ENCODE data around the gene LSAMP.

Gene LSAMP

DNA sequence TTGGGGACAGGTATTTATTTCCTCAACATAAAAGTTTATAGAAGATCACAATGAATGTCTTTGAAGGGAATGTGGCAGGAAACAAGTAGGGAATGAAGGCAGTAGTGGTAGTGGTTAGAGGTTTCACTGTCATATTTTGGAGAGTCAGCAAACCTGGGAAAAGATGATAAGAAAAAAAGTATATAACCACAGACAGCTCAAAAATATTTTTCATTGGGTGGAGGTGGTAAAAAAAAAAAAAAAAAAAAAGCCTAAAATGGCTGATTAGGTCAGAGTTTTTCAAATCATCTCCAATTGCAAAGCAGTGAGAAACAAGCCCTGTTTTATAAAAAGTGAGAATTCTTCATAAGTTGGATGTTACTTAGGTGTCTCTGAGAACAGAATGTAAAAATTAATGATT is 400.0 kb downstream of the LSAMP start:
- no peak for DNase-seq

DNA sequence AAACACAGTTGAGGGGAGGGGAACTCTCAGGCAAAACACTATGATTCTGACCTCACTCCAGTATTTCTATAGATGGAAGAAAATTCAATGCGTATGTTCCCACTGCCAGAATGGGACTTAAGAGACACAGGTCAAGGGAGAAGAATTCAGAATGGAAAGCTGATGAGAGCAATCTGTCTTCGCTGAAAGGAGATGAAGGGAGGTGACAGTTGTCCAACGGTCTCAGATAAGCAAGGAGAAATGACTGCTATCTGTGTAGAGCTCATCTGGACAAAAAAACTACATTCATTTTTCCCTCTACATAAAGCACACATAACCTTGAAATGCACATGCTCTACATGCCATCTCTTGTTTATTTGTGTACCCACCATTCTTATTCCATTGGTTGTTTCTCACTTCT is 405.1 kb downstream of the LSAMP start:
- no peak for DNase-seq

DNA sequence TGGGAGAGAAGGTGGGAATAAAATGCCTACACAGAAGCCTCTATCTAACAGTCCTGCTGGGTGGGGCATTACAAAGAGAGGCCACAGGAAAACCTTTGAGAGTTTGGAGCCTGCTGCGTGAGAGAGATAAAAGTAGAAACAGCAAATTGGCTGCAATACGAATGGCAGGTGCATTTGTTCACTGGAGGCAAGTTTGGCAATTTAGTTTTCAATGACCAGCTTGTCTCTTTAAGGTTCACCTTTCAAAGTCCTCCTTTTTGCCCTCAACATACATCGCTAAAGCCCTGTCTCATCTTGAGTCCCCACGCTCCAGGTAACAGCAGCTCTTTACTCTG is 405.7 kb downstream of the LSAMP start:
- no peak for DNase-seq

DNA sequence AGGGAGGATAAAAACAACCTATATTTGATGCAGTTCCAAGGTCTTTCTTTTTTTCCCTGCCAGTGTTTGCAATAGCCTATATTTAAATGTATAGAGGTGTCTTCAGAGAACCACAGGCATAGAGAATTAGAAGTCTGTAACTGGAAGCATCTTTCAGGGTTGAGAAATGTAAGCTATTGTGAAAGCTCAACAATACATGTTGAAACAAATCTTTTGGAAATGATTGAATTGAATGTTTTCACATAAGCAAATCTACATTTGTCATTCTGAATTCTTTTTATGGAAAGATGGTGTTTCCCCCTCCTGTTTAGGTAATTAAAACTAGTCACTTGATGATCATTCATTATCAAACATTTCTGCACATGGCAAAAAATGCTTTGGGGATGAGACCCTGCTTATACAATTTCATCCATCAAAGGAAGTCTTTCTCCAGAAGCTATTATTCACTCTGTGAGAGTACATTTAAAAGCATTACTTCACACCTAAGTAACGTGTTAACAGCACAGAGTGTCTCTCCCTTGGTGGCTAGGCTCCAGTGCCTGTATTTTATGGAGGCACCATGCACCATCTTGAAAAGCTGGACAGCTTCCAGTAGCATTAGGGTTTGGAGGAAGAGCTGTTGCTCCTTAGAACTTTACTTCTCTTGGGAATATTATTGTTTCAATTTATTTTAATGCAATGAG is 406.2 kb downstream of the LSAMP start:
- DNase-seq, result no peak

DNA sequence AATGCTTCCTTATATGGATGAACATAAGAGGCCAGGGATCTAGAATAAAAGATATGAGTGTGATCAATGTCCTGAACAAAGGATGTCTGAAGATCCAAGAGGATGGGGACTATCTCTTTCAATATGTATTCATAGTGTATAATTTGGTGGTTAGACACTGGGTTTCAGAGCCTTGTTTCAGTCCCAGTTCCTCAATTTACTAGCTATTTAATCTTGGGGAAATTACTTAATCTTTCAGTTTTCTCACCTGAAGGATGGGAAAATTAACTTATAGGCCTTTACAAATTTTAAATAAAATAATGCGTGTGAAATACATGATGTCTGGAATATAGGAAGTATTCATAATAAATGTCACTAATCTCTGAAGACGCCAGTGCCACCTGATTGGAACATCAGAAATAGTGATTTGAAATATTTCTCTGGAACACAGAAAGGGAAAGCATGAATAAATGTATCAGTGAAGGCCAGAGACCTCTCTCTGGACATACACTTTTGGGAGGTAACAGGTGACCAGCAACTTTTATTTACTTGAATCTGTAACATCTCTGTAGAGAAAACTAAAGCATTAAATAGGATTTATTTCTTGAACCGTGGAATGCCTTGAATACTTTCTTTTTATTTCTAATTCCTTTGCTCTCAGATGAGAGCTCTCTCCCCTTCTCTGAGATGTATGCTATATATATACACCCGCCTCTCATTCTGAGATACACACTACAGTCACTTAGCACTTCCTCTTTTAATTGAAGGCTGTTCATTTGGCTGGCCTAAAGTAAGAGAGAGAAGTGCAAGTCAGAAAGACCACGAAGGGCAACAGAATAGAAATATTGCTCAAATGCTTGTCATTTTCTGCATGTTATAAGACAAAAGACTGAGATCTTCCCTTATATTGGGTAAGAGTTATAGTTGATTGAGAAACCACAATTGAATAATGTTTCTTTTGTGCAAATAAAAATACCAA is 407.1 kb downstream of the LSAMP start:
- DNase-seq, result no peak

DNA sequence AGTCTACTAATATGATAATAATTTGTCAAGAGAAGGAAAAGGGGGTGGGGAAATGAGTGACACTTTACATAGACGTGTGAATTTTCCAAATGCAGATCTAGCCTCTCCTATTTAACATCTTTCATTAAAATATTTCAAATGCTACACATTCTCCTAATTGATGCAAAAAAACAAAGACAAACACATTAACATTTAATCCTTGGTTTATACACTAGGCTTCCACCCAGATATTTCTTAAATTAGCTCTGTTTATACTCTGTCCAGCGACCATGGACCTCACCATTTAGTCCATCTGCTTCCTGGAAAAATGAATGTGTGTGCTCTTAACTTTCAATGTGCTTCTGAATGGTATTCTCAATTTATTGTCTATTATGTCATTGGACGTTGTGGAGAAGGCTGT is 409.9 kb downstream of the LSAMP start:
- no peak for DNase-seq

DNA sequence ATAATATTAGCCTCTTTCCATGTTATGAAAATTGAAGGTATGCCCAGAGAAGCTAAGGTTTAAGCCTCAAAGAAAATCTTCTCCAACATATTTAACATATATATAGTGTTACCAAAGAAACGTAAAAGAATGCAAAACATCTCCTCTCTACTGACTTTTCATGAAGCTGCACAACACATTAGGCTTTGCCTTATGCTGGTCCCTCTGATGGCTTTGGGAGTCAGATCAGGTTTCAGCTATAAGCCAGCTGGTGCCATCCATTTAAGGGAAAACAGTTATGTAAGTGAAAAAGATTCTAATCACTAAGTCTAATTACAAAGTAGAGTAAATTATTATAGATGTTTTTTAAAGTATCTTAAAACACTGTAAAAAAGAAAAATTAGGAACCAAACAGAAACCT is 410.5 kb downstream of the LSAMP start:
- no peak for DNase-seq

DNA sequence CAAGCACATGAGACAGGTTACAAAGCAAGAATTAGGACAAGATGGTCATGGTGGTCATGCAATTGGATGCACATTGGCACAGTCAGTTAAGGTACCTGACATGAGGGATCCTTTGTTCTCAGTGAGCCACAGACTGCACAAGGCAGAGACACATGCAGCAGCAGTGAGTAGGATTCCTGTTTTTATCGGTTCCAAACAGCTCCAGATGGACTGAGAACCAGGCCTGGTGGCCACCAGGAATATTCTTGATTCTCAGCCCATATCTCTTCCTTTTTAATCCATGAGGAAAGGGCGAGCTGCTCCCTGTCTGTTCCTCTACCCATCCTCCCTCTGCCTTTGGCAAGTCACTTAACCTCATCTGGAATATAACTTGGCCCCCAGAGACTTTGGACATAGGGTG is 411.2 kb downstream of the LSAMP start:
- no peak for DNase-seq

DNA sequence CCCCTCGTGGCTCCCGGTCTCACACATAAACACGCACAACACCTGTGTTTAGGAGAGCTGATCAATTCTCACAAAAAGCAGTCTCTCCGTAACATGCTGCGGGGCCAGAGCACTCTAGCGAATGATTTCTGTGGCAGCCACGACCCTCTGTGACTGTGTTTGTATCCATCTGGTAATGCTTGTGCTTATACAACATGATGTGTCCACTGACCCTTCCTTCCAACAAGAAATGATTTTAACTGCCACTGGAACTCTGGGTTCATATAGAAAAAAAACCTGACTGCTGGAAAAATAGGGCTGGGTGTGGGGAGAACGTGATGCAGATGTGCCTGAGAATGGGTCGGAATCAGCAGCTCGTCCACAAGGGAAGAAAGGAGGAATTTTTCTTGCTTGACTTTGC is 411.8 kb downstream of the LSAMP start:
- no peak for DNase-seq

DNA sequence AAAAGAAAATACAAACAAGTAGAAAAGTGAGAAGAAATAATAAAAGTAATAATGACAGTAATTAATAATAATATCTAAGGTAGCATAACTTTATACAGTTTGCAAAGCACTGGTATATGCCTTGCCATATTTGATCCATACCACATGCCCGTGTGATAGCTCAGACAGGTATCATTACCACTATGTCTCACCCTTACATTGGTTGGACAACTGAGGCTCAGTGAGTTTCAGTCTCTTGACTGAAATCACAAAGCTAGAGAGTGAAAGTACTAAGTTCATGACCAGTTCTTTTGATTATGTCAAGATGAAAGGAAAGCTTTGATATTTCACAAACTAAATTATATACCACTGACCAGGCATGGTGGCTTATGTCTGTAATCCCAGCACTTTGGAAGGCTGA is 413.1 kb downstream of the LSAMP start:
- DNase-seq, result no peak

DNA sequence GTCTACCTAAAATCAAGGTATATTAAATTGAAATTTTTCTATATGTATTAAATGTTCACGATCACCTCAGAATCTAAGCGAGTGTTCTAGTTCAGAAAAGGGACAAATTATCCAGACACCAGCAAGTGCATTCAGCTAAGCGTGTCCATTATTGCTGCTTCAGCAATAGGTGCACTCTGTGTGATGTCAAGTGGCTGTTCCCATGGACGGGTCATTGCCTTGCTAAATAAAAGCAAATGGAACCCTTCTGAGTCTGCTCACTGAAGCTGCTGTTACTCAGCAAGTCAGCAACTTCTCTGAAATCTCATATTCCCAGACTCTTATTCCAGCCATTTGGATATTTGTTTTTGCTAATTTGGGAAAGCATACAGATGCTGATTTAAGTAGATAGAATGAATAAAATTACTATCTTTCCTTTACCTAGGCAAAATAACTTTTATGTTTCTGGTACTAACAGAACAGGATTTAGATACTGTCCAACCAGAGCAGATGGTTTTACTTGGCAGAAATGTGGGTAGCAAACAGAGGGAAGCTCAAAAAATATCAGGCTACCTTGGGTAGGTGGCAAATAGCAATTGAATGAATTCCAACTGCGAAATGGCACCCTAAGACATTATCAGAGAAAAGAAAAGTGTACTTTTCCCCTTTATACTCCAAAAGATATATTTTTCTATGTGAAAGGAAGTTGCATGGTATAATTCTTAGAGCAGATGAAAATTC is 415.0 kb downstream of the LSAMP start:
- DNase-seq, result no peak

DNA sequence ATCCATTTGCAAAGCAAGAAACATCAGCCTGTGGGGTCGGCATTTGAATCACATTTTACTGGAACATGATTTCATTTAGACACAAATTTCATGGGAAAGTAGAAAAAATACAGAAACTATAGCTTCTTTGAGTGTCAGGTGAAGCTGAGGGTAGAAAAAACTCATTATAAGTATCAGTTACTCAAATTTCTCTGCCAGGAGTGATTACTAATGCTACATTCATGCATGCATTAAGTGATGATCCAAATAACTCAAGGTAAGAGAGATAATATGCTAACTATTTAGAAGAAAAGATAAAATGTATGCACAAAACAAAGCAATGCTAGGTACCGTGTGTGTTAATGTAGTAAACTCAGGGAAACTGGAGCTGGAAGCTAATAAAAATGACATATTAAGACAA is 416.0 kb downstream of the LSAMP start:
- DNase-seq, result no peak

DNA sequence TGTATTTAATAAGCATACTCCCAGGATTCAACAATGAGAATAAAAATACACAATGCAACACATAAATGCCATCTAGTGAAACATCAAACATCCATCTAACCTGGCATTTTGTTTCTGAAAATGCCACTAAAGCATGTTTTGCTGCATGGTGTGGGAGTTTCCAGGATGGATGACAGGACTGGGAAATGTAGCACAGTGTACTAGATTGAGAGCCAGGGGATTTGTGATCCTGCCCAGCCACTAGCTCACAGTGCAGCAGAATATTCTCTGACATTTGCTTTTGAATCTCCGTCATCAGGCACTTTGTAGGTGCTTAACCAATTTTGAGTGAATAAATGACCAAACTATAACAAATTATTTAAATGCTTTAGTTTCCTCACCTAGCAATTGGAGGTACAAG is 417.1 kb downstream of the LSAMP start:
- DNase-seq, result no peak

DNA sequence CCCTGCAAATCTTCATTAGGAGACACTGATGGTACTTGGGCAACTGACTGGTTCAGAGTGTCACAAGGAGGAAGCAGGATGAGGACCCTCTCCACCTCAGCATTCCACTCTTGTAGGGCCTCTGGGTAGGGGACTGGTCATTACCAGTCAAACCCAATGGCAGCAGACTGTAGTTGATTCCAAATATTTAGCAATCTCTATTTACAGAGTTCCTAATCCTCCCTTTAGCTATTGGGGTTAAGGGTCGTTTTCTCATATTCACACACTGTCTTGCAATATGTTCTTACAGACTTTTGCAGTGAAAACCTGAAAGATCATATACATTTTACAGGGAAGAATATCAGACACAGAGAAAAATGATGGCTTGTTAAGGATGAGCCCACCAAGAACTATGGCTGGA is 424.3 kb downstream of the LSAMP start:
- DNase-seq, result no peak

DNA sequence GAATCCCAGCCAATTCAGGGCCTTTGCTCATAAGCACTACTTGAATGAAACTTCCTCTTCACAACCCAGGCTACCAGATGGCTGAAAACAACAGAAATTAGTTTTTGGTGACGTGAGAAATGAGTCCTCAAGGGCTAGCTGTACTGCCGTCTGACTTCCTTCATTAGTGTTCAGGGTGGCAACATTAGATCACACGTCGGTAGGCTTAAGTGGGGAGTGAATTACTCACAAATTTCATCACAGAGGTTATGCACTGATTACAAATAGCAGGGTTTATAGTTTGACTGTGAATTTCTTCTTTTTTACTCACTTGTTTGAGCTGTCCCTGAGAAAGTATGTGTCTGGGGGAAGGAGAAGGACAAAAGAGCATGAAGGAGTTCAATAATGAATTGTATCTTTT is 424.8 kb downstream of the LSAMP start:
- DNase-seq, result no peak

DNA sequence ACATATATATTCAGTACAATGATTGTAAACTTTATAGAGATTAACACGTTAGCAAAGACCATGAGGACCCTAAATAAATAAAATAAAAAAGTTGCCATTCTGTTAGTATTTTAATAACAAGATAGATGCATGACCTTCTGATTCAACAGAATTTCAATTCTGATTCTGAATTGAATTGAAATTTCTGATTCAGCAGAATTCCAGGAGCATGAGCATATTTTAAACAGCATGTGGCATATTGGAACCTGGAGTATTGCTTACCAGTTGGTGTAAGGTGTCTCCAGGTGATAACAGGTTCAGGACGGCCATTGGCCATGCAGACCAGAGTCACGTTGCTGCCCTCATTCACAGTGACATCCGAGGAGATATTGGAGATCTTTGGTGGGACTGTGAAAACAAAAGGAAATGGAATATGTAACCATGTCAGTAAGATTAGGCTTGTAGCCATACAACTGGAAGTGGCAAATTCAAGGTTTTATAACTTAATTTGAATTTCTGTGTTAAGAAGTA is 426.0 kb downstream of the LSAMP start:
- no peak for DNase-seq

DNA sequence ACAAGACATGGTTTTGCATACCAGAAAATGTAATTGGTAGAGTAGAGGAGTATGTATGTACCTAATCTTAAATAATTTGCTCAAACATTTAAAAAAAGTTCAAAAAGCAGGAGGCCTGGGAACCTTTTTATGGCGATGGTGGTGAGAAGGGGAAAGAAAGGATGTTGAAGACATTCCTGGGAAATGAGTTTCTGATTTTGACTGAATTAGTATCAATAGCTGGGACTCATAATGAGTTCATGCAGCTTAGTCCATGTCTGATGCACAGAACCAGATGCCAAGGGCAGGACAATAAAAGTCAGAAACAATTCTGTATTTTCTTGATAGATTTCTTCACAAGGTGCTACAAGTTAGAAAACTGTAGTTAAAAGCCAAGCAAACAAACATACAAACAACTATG is 426.6 kb downstream of the LSAMP start:
- DNase-seq, result no peak

DNA sequence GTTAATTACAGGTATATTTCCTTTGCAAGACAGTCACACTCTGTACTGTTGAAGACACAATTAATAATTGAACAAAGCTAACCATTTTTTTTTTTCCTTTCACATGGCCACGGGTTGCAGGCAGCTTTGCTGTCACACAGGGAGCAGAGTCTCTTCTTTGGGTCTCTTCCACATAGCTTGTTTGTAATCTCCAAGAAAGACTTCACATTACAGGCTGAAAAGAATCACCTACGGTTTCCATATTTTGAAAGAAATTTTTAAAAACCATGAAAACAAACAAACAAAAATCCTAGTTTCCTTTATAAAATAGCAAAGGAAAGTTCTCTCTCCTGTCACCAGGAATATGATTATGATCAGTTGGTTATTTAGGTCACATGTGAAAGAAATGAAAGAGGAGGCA is 429.4 kb downstream of the LSAMP start:
- no peak for DNase-seq

DNA sequence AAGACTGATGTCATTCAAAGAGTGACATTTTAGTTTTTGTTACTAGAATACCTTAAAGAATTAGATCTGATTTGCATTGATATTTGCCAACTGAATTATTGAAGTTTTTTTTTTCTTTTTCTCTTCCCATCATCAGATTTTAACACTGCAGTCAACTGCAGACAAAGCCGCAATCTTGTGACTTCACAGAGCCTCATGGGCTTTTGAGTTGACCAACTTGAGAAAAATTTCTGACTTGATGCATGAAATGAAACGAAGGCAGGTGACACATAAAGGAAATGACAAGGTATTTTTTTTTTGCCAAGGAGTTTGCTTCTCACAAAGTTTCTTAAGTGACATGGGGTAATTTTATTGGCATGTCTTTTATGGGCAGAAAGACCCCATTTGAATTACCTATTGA is 438.3 kb downstream of the LSAMP start:
- DNase-seq, result no peak

DNA sequence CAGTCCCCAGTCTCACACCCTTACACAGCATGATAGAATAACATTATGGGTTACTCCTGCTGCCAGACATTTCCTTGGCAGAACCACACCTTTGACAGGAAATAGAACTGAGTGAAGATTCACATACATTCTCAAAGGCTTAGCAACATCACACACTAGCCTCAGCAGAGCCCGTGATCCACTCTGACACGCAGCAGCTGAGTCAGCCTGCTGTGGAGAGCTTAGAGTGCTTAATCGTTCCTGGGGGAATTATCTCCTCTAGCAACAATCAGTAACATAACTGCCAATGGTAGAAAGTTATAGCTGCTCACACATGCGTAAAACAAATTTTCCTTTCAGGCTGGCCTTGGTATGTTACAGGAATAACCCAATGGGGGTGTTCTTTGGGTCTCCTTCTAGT is 439.9 kb downstream of the LSAMP start:
- no peak for DNase-seq

DNA sequence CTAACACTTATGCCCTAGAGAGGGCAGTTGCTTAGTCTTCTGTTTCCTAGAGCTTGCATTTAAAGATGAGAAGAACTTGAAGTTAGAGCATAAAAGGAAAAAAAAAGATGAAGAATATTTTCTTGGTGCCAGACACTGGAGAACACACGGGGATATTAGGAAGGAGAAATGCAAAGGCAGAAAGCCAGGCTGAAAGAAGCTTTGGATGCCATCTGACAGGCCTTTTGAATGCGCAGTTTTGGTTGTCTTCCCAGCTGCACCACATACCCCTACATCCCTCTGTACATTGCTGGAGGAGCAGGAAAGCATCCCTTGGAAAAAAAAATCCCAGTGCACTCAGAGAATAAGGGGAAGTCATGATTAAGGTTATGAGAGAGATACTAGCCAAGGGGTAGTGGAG is 443.1 kb downstream of the LSAMP start:
- no peak for DNase-seq

DNA sequence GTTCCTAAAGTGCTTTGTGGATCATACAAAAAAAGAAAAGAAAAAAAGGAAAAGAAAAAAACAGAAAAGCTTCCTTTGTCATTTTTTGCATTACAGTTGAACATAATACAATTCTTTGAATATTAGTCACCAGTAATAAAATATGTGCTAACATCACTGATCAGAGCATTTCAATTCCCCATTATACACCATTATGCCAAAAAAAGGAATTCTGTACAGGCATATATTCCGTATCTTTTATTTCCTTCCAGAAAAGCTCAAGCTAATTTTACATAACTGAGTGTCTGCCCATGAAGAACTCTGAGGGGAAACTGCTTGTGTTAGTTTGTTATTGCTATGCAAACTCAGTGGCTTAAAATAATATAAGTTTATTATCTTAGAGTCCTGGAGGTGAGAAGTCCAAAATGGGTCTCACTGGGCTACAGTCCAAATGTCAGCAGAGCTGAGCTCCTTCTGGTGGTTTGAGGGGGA is 444.1 kb downstream of the LSAMP start:
- DNase-seq, result no peak

DNA sequence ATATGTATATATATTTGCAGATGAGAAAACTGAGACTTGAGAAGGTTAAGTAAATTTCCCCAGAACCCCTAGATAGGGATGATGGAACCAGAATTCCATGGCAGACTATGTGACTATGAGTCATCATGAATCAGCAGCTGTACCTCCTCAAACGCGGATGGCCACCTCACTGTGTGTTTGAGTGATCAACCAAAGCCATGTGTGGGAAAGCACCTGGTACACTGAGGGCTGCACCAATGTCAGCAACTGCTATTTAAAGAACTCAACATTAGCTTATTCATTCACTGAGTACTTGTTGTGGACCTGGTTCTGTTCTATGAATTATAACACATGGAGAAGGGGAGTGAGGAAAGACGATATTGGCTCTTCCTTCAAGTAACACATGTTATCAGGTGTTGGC is 445.0 kb downstream of the LSAMP start:
- DNase-seq, result no peak

DNA sequence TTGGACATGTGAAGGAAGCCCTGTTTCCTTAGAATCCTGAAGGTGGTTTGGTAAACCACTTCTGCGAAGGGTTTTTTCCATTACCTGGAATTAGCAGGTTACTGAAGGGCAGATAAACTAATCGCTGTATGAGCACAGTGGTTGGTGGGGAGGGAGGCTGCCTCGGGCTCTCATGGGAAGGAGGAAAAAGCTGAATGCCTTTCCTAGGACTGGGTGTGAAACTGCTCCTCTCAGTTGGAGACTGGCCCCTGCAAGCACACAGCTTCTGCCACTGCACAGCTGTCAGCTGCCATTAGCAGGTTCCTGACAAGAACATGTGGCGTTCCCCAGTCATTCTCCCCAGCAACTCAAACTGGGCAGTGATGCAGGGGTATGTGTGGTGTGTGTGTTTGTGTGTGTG is 445.7 kb downstream of the LSAMP start:
- DNase-seq, result no peak

Measured in activated T-cell treated with anti-CD3 and anti-CD28 coated beads, Interleukin-2, amount 50 U/mL, for 1 hour (primary cell).